ENCODE results near the gene XXYLT1.

Gene XXYLT1

GRCh38 chr3:195270817-195271409 is at the start of gene XXYLT1:
TSS of gene XXYLT1 (minus strand) at chr3:195271159. CDS start at chr3:195271058, 101 bp downstream.
- POLR2A ChIA-PET: interaction anchor here (1.2 kb wide), 1 partner anchor 172 kb away, joined by 3 read pairs; the partner anchor contains the start of gene ACAP2
- DNase-seq (ENCODE audit: extremely low spot score): peak; percentile 91
- CTCF ChIA-PET: interaction anchor here (0.6 to 12.6 kb wide), 78 partner anchors 9 to 645 kb away, joined by 3 to 215 read pairs (median 4); partner anchors contain the start of genes ACAP2, LSG1, PPP1R2 and TMEM44
- peak; percentile 82 for TF ChIP-seq CTCF (IDR thresholded peaks at IDR 0.05; ENCODE audit: control extremely low read depth, extremely low read depth, low read depth, missing control alignments)

DNA sequence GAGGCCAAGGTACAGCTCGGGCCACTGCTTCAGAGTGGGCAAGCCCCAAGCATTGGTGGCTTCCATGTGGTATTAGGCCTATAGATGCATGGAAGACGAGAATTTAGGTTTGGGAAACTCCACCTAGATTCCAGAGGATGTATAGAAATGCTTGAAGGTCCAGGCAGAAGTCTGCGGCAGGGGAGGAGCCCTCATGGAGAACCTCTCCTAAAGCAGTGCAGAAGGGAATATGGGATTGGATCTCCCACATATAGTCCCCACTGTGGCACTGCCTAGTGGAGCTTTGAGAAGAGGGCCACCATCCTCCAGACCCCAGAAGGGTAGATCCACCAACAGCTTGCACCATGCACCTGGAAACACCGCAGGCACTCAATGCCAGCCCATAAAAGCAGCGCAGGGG is 48.1 kb upstream of the XXYLT1 start:
- CTCF ChIA-PET: no interaction called here
- POLR2A ChIA-PET: no interaction called here
- no peak for TF ChIP-seq CTCF (IDR thresholded peaks at IDR 0.05; ENCODE audit: control extremely low read depth, extremely low read depth, low read depth, missing control alignments)
- no peak for DNase-seq (ENCODE audit: extremely low spot score)

GRCh38 chr3:195312714-195313113 is 41.8 kb upstream of the XXYLT1 start:
- ChIA-PET CTCF (interaction anchor here (2.0 to 2.1 kb wide), 2 partner anchors 10 to 41 kb away, joined by 6 read pairs; partner anchors contain the start of gene XXYLT1), POLR2A (no interaction called here)
- DNase-seq (ENCODE audit: extremely low spot score): no peak
- no peak for TF ChIP-seq CTCF (IDR thresholded peaks at IDR 0.05; ENCODE audit: control extremely low read depth, extremely low read depth, low read depth, missing control alignments)

- no peak for TF ChIP-seq CTCF (IDR thresholded peaks at IDR 0.05; ENCODE audit: control extremely low read depth, extremely low read depth, low read depth, missing control alignments)
- ChIA-PET CTCF (interaction anchor here (1.4 to 1.6 kb wide), 4 partner anchors 15 to 37 kb away, joined by 3 to 5 read pairs (median 3); partner anchors contain the start of gene XXYLT1), POLR2A (no interaction called here)
- no peak for DNase-seq (ENCODE audit: extremely low spot score)
These were observed 36.8 kb upstream of the XXYLT1 start for GRCh38 chr3:195307711-195308110.

GRCh38 chr3:195306369-195306768 is 35.4 kb upstream of the XXYLT1 start:
- ChIA-PET CTCF (interaction anchor here (1.5 to 1.6 kb wide), 2 partner anchors 14 to 36 kb away, joined by 3 to 5 read pairs; no protein-coding TSS in a partner anchor), POLR2A (no interaction called here)
- TF ChIP-seq CTCF (IDR thresholded peaks at IDR 0.05; ENCODE audit: control extremely low read depth, extremely low read depth, low read depth, missing control alignments): no peak
- DNase-seq (ENCODE audit: extremely low spot score): no peak

DNA sequence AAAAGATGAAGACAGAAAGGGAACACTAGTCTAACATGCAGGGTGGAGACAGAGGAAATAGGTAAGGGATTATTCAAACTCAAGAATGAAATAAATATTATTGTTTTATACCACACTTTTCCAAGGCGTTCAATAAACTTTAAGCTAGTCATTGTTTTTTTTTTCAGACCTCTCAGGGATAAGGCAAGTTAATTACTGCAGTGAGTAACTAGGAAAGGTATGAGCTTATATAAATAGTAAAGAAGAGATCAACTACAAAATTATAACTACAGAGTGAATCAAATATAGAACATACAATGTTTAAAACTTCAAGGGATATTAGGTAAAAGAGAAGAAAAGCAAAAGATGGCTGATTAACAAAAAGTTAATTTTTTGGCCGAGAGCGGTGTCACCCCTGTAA is 31.5 kb upstream of the XXYLT1 start:
- no peak for DNase-seq (ENCODE audit: extremely low spot score)
- CTCF ChIA-PET: interaction anchor here (0.9 to 1.9 kb wide), 8 partner anchors 9 to 620 kb away, joined by 3 to 10 read pairs (median 4); partner anchors contain the start of gene XXYLT1
- POLR2A ChIA-PET: no interaction called here
- no peak for TF ChIP-seq CTCF (IDR thresholded peaks at IDR 0.05; ENCODE audit: control extremely low read depth, extremely low read depth, low read depth, missing control alignments)

Measured in GM10248 (cell line).